ENCODE data around the gene NPHP4. TPM values are rescaled to one million over a fixed set of nuclear protein-coding genes. Genes with fewer than 3 reads are reported as not detected.

NPHP4 gene
- polyA plus RNA-seq, 2 of the 4 experiments (the other 2 are of a cell fraction): 2.9 to 5.1 TPM

DNA sequence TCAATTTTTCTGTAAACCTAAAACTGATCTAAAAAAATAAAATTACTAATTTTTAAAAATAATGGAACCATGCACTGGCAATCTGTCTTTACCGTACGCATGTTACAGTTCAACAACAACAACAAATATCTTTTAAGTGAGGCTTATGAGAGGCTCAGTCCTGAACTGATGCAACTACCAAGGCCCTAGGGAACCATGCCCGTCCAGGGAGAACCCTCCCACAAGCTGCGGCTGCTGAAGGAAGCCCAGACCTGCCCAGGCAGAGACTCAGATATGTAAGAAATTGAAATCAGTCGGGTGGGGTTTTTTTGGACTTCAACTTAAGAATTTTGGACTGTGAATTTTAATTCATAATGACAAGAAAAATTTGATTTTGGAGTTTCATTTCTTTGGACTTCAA, 91.1 kb downstream of the NPHP4 start (continued):
- TF ChIP-seq HMGXB4 (CRISPR knock-in tag; IDR thresholded peaks at IDR 0.05; ENCODE audit: borderline replicate concordance) (no peak), FOSL2 (IDR thresholded peaks at IDR 0.05) (no peak), FOSL2 (CRISPR knock-in tag; IDR thresholded peaks at IDR 0.05) (no peak)

DNA sequence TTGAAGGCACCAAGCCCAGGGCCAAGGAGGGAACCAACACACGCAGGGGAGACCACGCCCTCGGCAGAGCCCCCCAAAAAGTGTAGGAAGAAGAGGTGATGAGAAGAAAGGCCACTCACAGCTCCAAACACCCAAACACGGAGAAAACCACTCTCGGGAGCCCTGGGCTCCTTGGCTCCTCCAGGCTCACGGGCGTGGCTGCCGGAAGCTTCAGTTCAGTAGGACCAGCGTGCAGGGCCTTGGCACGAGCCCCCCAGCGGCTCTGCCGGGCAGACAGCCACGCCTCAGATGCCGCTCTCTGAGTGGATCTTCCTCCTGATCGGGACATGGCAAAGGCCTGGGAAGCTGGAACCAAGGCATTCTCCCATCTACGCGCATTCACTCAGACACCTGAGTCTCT, 94.0 kb downstream of the NPHP4 start:
- Histone ChIP-seq H3K4me3 (no peak overlapping the region), H3K9me3 (no peaks in the 10 kb centered on the region), H3K27ac (no peak overlapping the region), H3K4me1 (peaks cover 7% of the 10 kb centered on the region; the same call in 1 of the 3 replicates), H3K4me2 (no peak overlapping the region)
- DNase-seq (ENCODE audit: low read depth in 1 of 2, low spot score in 1 of 2) (no peak), ATAC-seq (no peak), FAIRE-seq (no peak)
- TF ChIP-seq RAD21 (conservative IDR thresholded peaks at IDR 0.05 in 1 of 2, IDR thresholded peaks at IDR 0.05 in 1 of 2): no peak
- TF ChIP-seq ZFP36 (IDR thresholded peaks at IDR 0.05; ENCODE audit: borderline replicate concordance, partially characterized antibody): no peak
- no peak for TF ChIP-seq RNF2 (IDR thresholded peaks at IDR 0.05; ENCODE audit: borderline replicate concordance, low read depth)
- TF ChIP-seq MAX (IDR thresholded peaks at IDR 0.05): no peak
- TF ChIP-seq, protein P1, sequence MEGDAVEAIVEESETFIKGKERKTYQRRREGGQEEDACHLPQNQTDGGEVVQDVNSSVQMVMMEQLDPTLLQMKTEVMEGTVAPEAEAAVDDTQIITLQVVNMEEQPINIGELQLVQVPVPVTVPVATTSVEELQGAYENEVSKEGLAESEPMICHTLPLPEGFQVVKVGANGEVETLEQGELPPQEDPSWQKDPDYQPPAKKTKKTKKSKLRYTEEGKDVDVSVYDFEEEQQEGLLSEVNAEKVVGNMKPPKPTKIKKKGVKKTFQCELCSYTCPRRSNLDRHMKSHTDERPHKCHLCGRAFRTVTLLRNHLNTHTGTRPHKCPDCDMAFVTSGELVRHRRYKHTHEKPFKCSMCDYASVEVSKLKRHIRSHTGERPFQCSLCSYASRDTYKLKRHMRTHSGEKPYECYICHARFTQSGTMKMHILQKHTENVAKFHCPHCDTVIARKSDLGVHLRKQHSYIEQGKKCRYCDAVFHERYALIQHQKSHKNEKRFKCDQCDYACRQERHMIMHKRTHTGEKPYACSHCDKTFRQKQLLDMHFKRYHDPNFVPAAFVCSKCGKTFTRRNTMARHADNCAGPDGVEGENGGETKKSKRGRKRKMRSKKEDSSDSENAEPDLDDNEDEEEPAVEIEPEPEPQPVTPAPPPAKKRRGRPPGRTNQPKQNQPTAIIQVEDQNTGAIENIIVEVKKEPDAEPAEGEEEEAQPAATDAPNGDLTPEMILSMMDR (IDR thresholded peaks at IDR 0.05): no peak
- no peak for TF ChIP-seq HDAC2 (IDR thresholded peaks at IDR 0.05)
- TF ChIP-seq CHD2 (IDR thresholded peaks at IDR 0.05; ENCODE audit: low read length, partially characterized antibody): no peak
- TF ChIP-seq RARB (CRISPR knock-in tag; IDR thresholded peaks at IDR 0.05): no peak
- no peak for TF ChIP-seq EHF (CRISPR knock-in tag; IDR thresholded peaks at IDR 0.05)
- TF ChIP-seq KDM1A (IDR thresholded peaks at IDR 0.05; ENCODE audit: low read depth): no peak
- TF ChIP-seq POLR2AphosphoS2 (conservative IDR thresholded peaks at IDR 0.05; ENCODE audit: low read length): no peak
- no peak for TF ChIP-seq TP53 (CRISPR knock-in tag; IDR thresholded peaks at IDR 0.05)
- TF ChIP-seq TFCP2L1 (CRISPR knock-in tag; IDR thresholded peaks at IDR 0.05): no peak
- no peak for TF ChIP-seq CEBPB (IDR thresholded peaks at IDR 0.05)
- no peak for TF ChIP-seq EHMT2 (IDR thresholded peaks at IDR 0.05; ENCODE audit: low read depth)
- ChIA-PET CTCF (no interaction called here), POLR2A (no interaction called here)
- WGBS (ENCODE audit: missing lambda C conversion rate): 84% methylated on average over 13 of the region's 17 CpGs

GRCh38 chr1:5896706-5897660, 95.2 kb downstream of the NPHP4 start:
- ATAC-seq (no peak), DNase-seq (ENCODE audit: low read depth in 1 of 2, low spot score in 1 of 2) (no peak), FAIRE-seq (no peak)
- 92% methylated on average over 29 of the region's 29 CpGs for WGBS (ENCODE audit: missing lambda C conversion rate)
- TF ChIP-seq EHF (CRISPR knock-in tag; IDR thresholded peaks at IDR 0.05): no peak
- TF ChIP-seq ZSCAN20 (CRISPR knock-in tag; IDR thresholded peaks at IDR 0.05): no peak
- no peak for TF ChIP-seq NR3C1 (IDR thresholded peaks at IDR 0.05)
- TF ChIP-seq HMGXB4 (CRISPR knock-in tag; IDR thresholded peaks at IDR 0.05; ENCODE audit: borderline replicate concordance): no peak
- no peak for TF ChIP-seq POLR2AphosphoS2 (conservative IDR thresholded peaks at IDR 0.05; ENCODE audit: low read length)
- TF ChIP-seq EP300 (IDR thresholded peaks at IDR 0.05): no peak
- TF ChIP-seq ELK1 (IDR thresholded peaks at IDR 0.05; ENCODE audit: low read depth, low read length): no peak
- no peak for TF ChIP-seq RAD21 (conservative IDR thresholded peaks at IDR 0.05 in 1 of 2, IDR thresholded peaks at IDR 0.05 in 1 of 2)
- no peak for TF ChIP-seq REST (IDR thresholded peaks at IDR 0.05)
- no peak overlapping the region for H3K4me3 ChIP-seq
- H3K4me1 ChIP-seq: peaks cover 7% of the 10 kb centered on the region; the same call in 1 of the 3 replicates
- H3K4me2 ChIP-seq: no peak overlapping the region
- POLR2A ChIA-PET: no interaction called here
- no peaks in the 10 kb centered on the region for H3K9me3 ChIP-seq
- H3K27ac ChIP-seq: no peak overlapping the region
- CTCF ChIA-PET: interaction anchor here (0.7 kb wide), 1 partner anchor 79 kb away, joined by 3 read pairs; no protein-coding TSS in a partner anchor
